ENCODE measurements around the gene NASP.

Gene NASP, protein sequence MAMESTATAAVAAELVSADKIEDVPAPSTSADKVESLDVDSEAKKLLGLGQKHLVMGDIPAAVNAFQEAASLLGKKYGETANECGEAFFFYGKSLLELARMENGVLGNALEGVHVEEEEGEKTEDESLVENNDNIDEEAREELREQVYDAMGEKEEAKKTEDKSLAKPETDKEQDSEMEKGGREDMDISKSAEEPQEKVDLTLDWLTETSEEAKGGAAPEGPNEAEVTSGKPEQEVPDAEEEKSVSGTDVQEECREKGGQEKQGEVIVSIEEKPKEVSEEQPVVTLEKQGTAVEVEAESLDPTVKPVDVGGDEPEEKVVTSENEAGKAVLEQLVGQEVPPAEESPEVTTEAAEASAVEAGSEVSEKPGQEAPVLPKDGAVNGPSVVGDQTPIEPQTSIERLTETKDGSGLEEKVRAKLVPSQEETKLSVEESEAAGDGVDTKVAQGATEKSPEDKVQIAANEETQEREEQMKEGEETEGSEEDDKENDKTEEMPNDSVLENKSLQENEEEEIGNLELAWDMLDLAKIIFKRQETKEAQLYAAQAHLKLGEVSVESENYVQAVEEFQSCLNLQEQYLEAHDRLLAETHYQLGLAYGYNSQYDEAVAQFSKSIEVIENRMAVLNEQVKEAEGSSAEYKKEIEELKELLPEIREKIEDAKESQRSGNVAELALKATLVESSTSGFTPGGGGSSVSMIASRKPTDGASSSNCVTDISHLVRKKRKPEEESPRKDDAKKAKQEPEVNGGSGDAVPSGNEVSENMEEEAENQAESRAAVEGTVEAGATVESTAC

DNA sequence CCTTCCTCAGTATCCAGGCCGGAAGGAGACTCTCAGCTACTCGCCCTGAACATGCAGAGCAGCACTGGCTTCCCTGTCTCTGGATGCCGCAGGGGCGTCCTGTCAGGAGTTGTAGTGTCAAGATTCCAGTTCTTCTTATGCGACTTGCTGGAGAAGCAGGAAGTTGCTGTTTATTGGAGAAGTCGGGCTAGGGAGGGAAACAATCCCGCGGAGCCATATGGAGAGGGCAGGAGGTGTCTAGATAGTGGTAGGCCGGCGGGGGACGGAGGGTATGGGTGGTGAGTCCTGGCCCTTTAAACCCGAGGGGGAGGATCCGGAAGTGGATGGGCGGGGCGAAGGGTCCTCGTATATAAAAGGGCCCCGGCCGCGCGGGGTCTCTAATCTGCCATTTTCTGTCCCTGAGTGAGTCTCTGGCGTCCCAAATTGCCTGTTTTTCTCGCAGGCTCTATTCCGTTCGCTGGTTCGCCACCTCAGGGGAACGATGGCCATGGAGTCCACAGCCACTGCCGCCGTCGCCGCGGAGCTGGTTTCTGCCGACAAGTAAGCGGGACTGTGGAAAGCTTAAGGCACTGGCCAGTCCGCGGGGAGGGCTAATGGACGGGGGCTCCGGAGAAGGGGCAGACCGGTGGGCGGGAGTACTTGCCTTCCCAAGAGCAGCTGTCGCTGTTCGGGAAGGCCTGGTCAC, at the start of gene NASP:
Gene NASP (plus strand): TSS at position 376 of the 685 bp plus-strand sequence. CDS start 106 bp downstream, at position 482.
- FAIRE-seq: no peak

DNA sequence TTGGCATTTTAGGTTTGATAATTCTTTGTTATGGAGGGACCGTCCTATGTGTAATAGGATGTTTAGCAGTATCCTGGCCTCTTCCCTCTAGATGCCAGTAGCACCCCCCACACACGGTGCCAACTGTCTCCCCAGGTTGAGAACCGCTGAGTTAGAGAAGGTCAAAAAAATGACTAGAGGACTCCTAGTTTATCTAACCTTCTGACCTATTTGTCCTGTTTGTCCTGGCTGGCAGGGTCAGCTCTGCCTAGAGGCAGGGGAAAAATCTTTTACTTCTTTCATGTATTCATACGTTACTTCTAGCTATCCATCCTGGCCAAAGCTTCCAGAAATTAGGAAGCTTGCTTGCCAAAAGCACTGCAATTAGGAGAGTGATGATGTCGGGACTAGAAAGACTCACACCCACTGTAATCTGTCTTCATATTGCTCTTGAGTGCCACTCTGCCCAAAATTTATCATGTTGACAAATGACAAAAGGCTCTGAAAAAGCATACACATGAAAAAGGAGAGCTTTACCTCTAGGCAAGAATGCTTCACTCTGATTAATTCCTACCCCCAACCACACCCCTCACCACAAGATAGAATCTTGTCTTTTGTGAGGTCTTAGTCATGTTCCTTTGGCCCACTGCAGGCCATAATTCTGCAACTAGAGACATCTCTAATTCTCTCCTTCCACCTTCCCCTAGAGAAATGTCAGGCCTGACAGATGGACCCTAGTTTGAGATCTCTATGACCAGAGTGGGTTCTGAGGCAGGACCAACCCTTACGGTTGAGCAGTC, 47.7 kb upstream of the NASP start:
- no peak for FAIRE-seq

DNA sequence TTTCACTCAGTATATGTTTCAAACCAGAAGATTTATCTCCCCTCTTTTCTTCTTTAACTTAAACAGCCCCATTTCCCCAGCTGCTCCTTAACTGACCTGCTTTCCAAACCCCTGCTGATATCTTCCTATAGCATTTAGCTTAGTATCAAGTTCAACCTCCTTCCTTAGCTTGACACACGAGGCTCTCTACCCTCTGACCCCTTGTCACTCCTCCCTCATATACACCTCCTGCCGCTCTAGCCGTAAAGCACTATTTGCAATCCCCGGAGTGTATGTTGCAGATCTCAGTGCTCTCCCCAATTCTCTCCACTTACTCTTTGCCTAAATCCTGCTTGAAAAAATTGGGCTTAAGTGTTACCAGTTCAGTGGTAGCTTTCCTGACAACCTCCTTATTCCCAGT, 47.0 kb upstream of the NASP start:
- no peak for FAIRE-seq

DNA sequence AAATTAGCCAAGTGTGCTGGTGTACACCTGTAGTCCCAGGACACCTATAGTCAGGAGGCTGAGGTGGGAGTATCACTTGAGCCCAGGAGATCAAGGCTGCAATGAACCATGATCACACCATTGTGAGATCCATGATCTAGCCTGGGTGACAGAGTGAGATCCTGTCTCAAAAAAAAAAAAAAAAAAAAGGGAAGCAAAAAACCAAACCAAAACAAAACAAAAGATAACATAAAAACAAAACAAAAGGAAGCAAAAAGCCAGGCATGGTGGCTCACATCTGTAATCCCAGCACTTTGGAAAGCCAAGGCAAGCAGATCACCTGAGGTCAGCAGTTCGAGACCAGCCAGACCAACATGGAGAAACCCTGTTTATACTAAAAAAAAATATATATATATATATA, 42.6 kb upstream of the NASP start:
- FAIRE-seq: no peak

DNA sequence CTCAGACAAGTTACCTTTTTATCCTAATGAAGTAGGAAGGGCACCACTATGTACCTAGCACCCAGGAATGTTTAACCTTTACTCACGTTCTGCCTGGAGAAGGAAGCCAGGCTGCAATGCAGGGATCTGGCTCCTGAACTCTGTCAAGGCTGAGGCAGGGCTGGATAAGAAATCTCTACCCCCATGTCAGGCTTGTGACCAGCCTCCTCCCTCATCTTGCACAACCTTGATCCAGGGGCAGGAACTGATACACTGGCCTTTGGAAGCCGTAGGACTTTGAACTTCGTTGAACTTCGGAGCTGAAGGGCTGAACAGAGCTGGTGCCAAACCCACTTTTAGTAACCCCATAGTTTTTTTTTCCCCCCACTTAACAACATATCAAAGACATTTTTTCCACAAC, 41.2 kb upstream of the NASP start:
- FAIRE-seq: no peak

DNA sequence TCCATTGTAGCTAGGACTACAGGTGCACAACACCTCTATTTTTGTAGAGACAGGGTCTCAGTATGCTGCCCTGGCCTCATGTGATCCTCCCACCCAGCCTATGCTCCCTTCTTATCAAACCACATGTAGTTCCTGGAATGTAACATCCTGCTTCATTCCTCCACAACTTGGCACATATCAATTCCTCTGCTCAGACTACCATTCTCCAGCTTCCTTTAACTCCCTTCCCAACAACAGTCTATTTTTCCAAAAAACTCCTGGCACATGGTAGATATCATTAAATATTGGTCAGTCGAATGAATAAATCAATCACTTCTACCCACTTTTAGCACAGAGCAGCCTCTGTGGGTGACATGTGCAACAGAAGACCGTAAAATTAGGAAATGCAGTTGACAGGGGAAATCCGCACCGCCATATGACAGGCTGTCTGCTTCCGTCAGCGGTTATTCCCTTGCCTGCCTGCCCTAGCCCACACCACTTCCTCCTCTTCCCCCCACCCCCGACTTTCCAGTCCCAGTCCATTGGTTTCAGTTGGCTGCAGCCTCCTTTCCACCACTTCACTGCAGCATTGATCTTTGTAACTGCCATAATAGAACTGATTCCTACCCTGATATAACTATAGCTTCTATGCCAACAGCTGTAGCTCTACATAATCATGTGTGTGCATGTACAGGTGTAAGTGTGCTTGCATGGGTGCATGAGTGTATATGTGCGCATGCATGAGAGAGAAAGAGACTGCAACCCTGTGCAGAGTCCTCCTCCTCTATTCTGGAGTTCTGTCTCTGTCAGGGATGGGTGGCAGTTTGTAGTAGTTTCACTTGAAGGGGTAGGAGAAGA, 40.0 kb upstream of the NASP start:
- no peak for FAIRE-seq

DNA sequence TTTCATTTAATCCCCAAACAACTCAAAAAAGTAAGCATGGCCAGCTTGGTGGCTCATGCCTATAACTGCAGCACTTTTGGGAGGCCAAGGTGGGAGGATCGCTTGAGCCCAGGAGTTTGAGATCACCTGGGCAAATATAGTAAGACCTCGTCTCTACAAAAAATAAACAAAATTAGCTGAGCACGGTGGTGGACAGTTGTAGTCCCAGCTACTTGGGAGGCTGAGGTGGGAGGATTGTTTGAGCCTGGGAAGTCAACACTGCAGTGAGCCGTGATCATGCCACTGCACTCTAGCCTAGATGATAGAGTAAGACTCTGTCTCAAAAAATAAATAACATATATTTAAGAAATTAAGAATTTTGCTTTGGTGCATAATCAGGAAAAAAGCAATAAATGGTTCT, 39.3 kb upstream of the NASP start:
- FAIRE-seq: no peak

DNA sequence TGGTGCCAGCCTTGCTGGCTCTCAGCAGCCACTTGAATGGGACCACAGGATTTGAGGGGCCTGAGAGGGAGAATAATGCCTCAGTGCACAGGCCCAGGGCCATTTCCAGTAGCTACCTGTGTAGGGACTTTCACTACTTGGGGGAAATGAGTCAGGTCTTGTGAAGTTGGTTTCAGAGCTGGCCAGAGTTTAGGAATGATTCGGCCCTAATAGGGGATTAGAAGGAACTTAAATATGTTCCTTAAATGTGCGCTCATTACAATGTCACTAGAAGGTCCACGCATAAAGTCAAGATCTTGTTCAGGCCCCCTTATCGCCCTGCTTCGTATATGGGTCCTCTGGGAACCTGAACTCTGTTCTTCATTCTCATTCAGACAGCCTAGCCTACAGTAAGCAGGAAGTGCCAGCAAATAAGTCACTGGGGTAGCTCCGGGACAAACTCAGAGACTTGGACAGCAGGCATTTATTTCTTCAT, 38.8 kb upstream of the NASP start:
- no peak for FAIRE-seq

DNA sequence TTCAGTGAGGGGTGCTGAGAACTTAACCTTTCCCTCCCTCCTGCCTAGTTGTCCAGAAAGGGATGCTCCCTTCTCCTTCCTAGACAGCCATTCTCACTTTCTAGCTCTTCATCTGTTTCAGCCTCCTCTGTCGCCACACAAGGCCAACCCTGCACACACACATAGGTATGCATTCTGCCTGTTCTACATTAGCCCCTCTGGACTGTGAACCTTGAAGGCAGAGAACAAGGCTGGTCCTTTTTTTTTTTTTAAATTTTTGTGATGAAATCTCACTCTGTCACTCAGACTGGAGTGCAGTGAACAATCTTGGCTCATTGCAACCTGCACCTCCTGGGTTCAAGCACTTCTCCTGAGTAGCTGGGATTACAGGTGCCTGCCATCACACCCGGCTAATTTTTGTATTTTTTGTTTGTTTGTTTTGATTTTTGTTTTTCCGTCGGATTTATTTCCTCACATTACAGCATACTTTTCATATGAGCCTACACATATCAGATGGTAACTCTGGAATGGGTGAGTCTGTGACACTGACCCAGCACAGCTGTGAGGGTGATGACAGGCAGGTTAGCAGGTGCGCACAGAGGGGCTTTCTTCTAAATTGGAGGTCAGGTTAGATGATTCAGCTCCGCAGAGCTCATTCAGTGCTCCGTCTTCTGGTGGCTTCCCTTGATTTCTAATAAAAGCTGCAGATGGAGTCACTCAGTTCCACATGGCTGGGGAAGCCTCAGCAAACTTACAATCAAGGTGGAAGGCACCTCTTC, 38.1 kb upstream of the NASP start:
- no peak for FAIRE-seq

DNA sequence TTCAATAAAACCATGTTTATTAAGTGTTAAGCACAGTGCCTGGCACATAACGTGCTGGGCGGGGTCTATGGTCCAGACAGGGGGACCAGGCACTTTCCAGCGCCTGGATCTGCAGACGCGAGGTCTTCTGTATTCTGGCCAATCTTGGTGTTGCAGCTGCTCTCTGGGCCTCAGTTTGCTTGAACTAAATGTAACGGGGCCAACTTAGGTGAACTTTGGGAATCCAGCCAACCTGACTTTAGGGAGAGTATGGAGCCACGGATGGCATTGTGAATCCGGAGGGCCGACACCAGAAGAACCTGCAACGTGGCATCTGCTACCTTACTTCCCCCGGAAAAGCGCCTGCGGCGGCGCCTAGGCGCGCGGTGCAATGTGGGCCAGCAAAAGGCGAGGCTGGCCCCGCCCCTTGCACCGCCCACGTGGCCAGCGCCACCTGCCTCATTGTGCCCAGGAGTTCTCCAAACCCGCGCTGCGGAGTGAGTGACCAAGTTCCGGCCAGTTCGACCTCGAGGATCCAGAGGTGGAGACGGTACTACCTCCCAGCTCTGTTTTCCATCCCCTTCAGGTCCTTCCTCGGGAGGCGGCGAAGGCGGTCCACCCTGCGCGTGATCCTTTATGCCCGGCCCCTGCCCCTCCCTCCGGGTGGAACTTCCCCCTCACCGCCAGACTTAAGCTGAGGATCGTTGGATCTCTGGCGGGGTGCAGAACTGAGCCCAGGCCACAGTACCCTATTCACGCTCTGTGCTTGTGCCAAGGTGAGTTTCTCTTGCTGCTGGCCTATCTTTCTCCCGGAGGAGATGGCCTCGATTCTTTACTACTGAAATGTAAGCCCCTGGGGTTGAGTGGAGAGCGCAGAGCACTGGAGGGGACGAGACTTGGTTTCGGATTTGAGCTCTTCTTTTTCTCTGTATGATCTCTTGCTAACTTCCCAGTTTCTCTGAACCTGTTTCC, 33.2 kb upstream of the NASP start, which contains the start of gene AKR1A1:
Gene AKR1A1 (plus strand): TSS at position 426 of the 951 bp plus-strand sequence. CDS start 10,969 bp downstream, outside the sequence.
- no peak for FAIRE-seq

DNA sequence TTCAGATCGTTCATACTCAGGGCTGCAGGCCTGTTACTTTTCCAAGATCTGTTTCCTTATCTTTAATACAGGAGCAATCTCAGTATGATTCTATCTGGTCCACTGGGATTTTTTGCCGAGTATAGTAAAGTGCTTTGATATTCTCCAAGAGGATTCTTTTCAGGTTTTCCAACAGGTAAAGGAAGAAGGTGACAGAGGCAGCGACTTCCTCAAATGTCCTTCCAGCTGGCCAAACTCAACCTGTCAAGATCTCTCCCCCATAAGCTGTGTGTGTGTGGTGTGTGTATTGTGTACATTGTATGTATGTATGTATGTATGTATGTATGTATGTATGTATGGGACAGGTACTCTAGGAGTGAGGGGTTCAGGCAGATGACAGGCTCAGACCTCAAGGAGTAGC, 32.2 kb upstream of the NASP start:
- no peak for FAIRE-seq

DNA sequence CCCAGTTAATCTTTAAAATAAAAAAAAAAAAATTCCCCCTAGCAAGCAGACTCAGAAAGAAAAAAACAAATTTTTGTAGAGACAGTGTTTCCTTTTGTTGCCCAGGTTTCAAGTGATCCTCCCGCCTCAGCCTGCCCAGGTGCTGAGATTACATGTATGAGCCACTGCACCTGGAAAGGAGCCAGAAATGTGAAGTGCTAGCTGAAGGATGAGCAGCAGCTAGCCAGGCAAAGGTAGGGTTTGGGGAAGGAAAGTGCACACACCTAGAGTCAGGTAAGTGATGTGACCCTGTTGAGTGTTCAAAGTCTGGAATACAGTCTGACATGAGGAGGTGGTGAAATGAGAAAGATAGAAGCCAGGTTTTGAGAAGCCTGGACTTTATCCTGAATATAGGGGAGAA, 31.5 kb upstream of the NASP start:
- FAIRE-seq: no peak

DNA sequence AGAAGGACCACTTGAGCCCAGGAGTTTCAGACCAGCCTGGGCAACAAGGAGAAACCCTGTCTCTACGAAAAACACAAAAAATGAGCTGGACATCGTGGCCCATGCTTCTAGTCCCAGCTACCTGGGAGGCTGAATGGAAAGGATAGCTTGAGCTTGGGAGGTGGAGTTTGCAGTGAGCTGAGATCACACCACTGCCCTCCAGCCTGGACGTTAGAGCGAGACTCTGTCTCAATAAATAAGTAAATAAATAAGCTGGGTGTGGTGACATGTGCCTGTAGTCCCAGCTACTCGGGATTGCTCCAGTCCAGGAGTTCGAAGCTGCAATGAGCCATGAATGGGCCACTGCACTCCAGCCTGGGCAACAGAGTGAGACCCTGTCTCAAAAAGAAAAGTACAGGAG, 29.6 kb upstream of the NASP start:
- no peak for FAIRE-seq

DNA sequence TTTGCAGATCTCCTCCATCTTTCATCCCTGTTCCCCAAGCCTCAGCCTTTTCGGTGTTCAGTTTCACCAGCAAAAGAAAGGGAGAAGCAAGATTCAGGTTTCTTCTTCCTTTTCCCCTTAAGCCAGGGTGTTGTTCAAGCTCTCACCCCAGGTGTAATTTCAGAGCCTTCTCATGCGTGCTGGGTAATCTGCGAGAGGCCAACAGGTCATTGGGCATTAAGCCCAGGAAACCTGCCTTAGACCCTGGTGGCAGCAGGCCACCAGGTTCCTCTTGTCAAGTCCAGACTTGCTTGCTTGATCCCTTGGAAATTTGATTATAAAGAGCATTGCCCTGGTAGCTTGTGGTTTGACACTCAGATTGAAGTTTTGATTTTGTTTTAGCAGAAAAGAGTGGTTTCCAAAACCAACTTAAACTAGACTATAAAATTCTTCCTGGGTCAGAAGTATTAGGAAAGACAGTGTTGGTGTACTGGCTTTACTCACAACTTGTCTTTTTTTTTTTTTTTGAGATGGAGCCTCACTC, 26.4 kb upstream of the NASP start:
- no peak for FAIRE-seq

DNA sequence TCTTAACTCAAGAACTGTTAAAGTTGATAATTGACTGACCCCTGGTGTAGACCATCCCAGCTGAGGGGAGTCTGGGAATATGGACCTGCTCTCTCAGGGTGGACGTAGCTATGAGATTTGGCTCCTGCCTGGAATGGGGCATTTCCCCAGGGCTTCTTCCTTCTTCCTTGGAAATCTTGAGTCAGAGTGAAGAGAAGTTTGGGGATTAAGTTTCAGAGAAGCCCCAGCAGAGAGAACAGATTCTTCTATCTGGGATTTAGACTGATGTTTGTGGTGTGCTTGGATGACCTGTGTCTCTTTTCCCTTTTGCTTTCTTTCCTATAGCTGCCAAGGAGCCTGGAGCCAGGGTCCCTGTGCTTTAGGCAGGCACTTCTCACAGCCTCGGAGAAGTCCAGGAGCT, 20.0 kb upstream of the NASP start:
- FAIRE-seq: no peak

DNA sequence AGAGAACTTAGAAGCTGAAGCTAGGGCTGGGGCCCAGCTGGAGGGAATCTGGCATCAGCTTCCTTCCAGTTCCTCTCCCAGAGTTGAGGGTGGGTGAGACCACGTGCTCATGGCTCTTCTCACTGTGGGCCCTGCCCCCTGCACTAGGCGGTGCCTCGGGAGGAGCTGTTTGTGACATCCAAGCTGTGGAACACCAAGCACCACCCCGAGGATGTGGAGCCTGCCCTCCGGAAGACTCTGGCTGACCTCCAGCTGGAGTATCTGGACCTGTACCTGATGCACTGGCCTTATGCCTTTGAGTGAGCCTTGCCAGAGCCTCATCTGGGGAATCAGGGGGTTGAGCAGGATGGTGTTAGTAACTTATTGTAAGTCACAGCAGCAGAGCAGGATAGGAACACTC, 17.1 kb upstream of the NASP start:
- FAIRE-seq: no peak

DNA sequence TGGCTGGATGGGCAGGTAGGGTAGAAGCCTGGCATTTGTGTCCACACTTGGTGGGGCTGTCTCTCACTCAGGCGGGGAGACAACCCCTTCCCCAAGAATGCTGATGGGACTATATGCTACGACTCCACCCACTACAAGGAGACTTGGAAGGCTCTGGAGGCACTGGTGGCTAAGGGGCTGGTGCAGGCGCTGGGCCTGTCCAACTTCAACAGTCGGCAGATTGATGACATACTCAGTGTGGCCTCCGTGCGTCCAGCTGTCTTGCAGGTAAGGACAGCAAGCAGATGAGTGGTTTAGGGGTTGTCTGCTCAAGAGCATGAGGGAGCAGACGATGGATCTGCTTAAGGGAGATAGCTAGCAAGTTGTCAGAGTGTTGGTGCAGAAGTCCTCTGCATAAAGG, 15.9 kb upstream of the NASP start:
- no peak for FAIRE-seq

DNA sequence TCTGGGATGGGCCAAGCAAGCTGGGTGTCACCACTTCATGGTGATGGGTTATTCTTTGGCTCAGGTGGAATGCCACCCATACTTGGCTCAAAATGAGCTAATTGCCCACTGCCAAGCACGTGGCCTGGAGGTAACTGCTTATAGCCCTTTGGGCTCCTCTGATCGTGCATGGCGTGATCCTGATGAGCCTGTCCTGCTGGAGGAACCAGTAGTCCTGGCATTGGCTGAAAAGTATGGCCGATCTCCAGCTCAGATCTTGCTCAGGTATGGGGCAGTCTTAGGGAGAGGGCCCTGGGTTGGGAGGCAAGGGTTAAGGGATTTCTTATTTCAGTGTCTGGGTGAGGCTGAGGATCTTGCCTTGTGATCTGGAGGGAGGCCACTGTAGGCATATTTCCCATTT, 15.4 kb upstream of the NASP start:
- FAIRE-seq: no peak

DNA sequence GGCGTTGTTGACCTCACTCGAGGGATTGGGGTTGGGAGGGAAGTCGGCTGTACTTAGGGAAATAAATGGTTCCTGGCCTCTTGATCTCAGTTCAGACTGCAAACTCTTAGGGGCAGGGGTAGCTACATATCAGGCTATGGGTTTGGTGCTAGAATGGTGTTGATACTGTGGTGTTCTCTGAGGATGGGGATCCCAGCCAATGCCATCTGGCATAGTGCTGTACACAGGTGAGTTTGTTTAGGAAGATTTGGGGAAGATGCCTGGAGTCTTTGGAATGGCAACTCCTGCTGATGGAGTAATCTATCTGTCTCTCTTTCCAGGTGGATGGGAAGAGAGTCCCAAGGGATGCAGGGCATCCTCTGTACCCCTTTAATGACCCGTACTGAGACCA, 14.3 kb upstream of the NASP start:
- FAIRE-seq: no peak

All from endometrium (tissue), 2 donors.